Activated CD4-positive, alpha-beta T cell treated with anti-CD3 and anti-CD28 coated beads, Interleukin-2, Interleukin-6, amounts not matched to agents 100 ng/mL and 50 ng/mL, durations not matched to agents 16 hours and 8 hours (primary cell): ENCODE measurements around the gene GLP1R.

Experiments
- DNase-seq: peaks from one replicate; pipeline ENCODE4 v3.0.0-alpha.2; 2020

GLP1R gene

GRCh38 chr6:39063526-39063925 lies 14.9 kb downstream of the GLP1R start:
- no peak for DNase-seq

- no peak for DNase-seq
Observed at GRCh38 chr6:39065561-39065960, 17.0 kb downstream of the GLP1R start.

- DNase-seq: no peak
Observed at GRCh38 chr6:39068391-39068790, 19.8 kb downstream of the GLP1R start.

- DNase-seq: no peak
Observed at GRCh38 chr6:39072830-39073229, 24.2 kb downstream of the GLP1R start.

- no peak for DNase-seq
Observed at GRCh38 chr6:39073471-39074355, 25.1 kb downstream of the GLP1R start.

- DNase-seq: no peak
Observed at GRCh38 chr6:39074486-39074885, 25.9 kb downstream of the GLP1R start.

GRCh38 chr6:39075010-39075686 lies 26.6 kb downstream of the GLP1R start:
- DNase-seq: no peak

GRCh38 chr6:39075807-39076622 lies 27.4 kb downstream of the GLP1R start:
- DNase-seq: peak; percentile 22

- DNase-seq: no peak
Observed at GRCh38 chr6:39076623-39077535, 28.3 kb downstream of the GLP1R start.

GRCh38 chr6:39077882-39078594 lies 29.5 kb downstream of the GLP1R start:
- no peak for DNase-seq

- DNase-seq: no peak
Observed at GRCh38 chr6:39078695-39079094, 30.1 kb downstream of the GLP1R start.

- DNase-seq: no peak
Observed at GRCh38 chr6:39079197-39080125, 30.9 kb downstream of the GLP1R start.

GRCh38 chr6:39080246-39080875 lies 31.8 kb downstream of the GLP1R start:
- DNase-seq: no peak

GRCh38 chr6:39082310-39082709 lies 33.7 kb downstream of the GLP1R start:
- no peak for DNase-seq

- DNase-seq: no peak
Observed at GRCh38 chr6:39083231-39083634, 34.7 kb downstream of the GLP1R start.

- DNase-seq: no peak
Observed at GRCh38 chr6:39084506-39084905, 35.9 kb downstream of the GLP1R start.

- DNase-seq: no peak
Observed at GRCh38 chr6:39085129-39085797, 36.7 kb downstream of the GLP1R start.

GRCh38 chr6:39086294-39086693 lies 37.7 kb downstream of the GLP1R start:
- peak; percentile 68 for DNase-seq

GRCh38 chr6:39086711-39087110 lies 38.1 kb downstream of the GLP1R start:
- DNase-seq: no peak
